Measurements from ENCODE around the gene MAN1A1. TPM values are rescaled to one million over a fixed set of nuclear protein-coding genes. Genes with fewer than 3 reads are reported as not detected.

The MAN1A1 gene
- total RNA-seq, 1 experiment from 2014 or later: 6.8 TPM

DNA sequence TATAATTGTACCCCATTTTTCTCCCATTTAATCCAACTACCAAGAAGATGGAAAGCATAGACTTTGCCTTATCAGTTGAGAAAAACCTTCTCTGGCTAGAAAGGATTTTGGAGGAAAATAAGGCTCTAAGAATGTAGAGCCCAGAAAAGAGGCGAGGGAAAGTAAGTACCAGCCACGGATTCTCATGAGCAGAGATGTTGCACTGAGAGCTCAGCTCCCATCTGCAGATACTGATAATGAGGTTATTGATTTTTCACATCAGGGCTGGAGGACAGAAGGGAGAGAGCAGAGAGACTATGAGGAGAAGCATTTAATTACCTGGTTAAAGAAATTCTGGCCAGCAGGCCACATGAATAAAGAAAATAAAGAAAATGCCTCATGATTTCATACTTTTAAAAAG lies 166.7 kb downstream of the MAN1A1 start (continued):
- TF ChIP-seq SOX15 (CRISPR knock-in tag; IDR thresholded peaks at IDR 0.05) (no peak), FOXP1 (CRISPR knock-in tag; IDR thresholded peaks at IDR 0.05; ENCODE audit: borderline replicate concordance) (no peak)

DNA sequence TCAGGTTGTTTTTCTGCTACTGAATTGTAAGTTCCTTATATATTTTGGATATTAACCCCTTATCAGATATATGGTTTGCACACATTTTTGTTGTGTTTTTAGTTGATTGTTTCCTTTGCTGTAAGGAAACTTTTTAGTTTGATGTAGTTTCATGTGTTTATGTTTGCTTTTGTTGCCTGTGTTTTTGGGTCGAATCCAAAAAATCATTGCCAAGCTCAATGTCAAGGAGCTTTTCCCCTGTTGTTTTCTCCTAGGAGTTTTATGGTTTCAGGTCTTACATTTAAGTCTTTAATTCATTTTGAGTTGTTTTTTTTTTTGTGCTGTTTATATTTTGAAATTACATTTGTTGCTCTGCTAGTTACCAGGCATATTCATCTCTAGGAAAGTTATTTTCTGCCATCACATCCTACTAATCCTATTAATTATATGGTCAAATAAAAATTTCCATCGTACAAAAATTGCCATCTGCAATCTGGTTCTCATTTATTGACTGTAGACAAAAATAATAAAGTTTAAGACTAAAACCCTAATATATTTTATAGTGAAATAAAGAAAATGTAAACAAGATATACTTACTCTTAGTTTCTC lies 167.3 kb downstream of the MAN1A1 start:
- H3K27me3 Mint-ChIP-seq (ENCODE audit: low read depth): no peaks in the 10 kb centered on the region
- POLR2A ChIA-PET: no interaction called here
- no peak for TF ChIP-seq ZNF425 (CRISPR knock-in tag; conservative IDR thresholded peaks at IDR 0.05)
- no peak for TF ChIP-seq FOXK1 (CRISPR knock-in tag; IDR thresholded peaks at IDR 0.05)
- TF ChIP-seq ZNF512 (CRISPR knock-in tag; IDR thresholded peaks at IDR 0.05; ENCODE audit: borderline replicate concordance): no peak
- no peak for TF ChIP-seq RORB (CRISPR knock-in tag; IDR thresholded peaks at IDR 0.05)
- no peak for TF ChIP-seq PRDM15 (CRISPR knock-in tag; IDR thresholded peaks at IDR 0.05)
- no peak for TF ChIP-seq SOX15 (CRISPR knock-in tag; IDR thresholded peaks at IDR 0.05)
- TF ChIP-seq, protein P1, sequence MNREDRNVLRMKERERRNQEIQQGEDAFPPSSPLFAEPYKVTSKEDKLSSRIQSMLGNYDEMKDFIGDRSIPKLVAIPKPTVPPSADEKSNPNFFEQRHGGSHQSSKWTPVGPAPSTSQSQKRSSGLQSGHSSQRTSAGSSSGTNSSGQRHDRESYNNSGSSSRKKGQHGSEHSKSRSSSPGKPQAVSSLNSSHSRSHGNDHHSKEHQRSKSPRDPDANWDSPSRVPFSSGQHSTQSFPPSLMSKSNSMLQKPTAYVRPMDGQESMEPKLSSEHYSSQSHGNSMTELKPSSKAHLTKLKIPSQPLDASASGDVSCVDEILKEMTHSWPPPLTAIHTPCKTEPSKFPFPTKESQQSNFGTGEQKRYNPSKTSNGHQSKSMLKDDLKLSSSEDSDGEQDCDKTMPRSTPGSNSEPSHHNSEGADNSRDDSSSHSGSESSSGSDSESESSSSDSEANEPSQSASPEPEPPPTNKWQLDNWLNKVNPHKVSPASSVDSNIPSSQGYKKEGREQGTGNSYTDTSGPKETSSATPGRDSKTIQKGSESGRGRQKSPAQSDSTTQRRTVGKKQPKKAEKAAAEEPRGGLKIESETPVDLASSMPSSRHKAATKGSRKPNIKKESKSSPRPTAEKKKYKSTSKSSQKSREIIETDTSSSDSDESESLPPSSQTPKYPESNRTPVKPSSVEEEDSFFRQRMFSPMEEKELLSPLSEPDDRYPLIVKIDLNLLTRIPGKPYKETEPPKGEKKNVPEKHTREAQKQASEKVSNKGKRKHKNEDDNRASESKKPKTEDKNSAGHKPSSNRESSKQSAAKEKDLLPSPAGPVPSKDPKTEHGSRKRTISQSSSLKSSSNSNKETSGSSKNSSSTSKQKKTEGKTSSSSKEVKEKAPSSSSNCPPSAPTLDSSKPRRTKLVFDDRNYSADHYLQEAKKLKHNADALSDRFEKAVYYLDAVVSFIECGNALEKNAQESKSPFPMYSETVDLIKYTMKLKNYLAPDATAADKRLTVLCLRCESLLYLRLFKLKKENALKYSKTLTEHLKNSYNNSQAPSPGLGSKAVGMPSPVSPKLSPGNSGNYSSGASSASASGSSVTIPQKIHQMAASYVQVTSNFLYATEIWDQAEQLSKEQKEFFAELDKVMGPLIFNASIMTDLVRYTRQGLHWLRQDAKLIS (CRISPR knock-in tag; IDR thresholded peaks at IDR 0.05; ENCODE audit: borderline replicate concordance): no peak
- no peak for TF ChIP-seq CBFB (CRISPR knock-in tag; IDR thresholded peaks at IDR 0.05; ENCODE audit: low read depth)
- TF ChIP-seq GTF2I (CRISPR knock-in tag; conservative IDR thresholded peaks at IDR 0.05): no peak
- no peak for TF ChIP-seq ZNF671 (CRISPR knock-in tag; IDR thresholded peaks at IDR 0.05)
- TF ChIP-seq E2F1 (CRISPR knock-in tag; IDR thresholded peaks at IDR 0.05): no peak
- TF ChIP-seq ZNF263 (CRISPR knock-in tag; IDR thresholded peaks at IDR 0.05; ENCODE audit: low read depth): no peak
- no peak for TF ChIP-seq ZNF396 (CRISPR knock-in tag; IDR thresholded peaks at IDR 0.05; ENCODE audit: borderline replicate concordance)
- no peak for TF ChIP-seq CTCF (IDR thresholded peaks at IDR 0.05)
- no peak for TF ChIP-seq NR1H2 (CRISPR knock-in tag; IDR thresholded peaks at IDR 0.05)
- no peak for TF ChIP-seq ZBTB21 (CRISPR knock-in tag; IDR thresholded peaks at IDR 0.05; ENCODE audit: borderline replicate concordance)
- no peak for TF ChIP-seq JUN (CRISPR knock-in tag; IDR thresholded peaks at IDR 0.05)
- peaks cover 5% of the 10 kb centered on the region; the same call in 1 of the 2 replicates for H3K36me3 Mint-ChIP-seq
- CTCF ChIA-PET: no interaction called here
- peaks cover 16% of the 10 kb centered on the region for H3K4me1 Mint-ChIP-seq
- H3K9me3 Mint-ChIP-seq: peaks cover 8% of the 10 kb centered on the region; the same call in 1 of the 2 replicates
- H3K27ac Mint-ChIP-seq: no peak overlapping the region
- DNase-seq (ENCODE audit: low spot score) (no peak), ATAC-seq (no peak)
- H3K4me3 Mint-ChIP-seq: no peak overlapping the region
